PC-3 (cell line): ENCODE results near the gene SLC24A3. TPM values are rescaled to one million over a fixed set of nuclear protein-coding genes. Genes with fewer than 3 reads are reported as not detected.

ENCODE experiments used
- ATAC-seq: fragments of 200-7000 bp; cut with Tn5 transposase; 2 replicates; pipeline ENCODE4 v1.9.1; 2020; ENCODE audit warnings: mild to moderate bottlenecking, moderate library complexity
- BruUV-seq: library from RNA; stranded (reverse); fragments of 400-500 nt; replicated peaks from 2 replicates; lab custom pipeline; 2021; lab: Mats Ljungman, UMichigan
- CTCF ChIA-PET: fragments of 300-600 bp; sonication (Branson Sonifier 250); formaldehyde crosslinking; loops from one replicate; lab custom pipeline; 2022; ENCODE audit warnings: antibody characterized with exemption; lab: Charles Lee
- POLR2A ChIA-PET: fragments of 300-600 bp; sonication (Branson Sonifier 250); formaldehyde crosslinking; loops from one replicate; lab custom pipeline; 2022; ENCODE audit warnings: antibody characterized with exemption; ENCODE audit not compliant: unreplicated experiment; lab: Charles Lee
- DNase-seq: peaks from one replicate; pipeline ENCODE4 v3.0.0-alpha.2; 2015
- H2AFZ ChIP-seq: fragments of 300-600 bp; sonication (generic); 2 replicates; pipeline ENCODE4 v1.6.0; 2016; ENCODE audit warnings: antibody characterized with exemption, low read length
- H3F3A ChIP-seq: fragments of 300-600 bp; sonication (generic); one replicate; pipeline ENCODE4 v1.6.0; 2017; ENCODE audit warnings: antibody characterized with exemption, low read length, control low read depth, mild to moderate bottlenecking; ENCODE audit not compliant: unreplicated experiment
- H3K27ac ChIP-seq: fragments of 300-600 bp; sonication (generic); 2 replicates; pipeline ENCODE4 v1.5.1; 2016; ENCODE audit warnings: mild to moderate bottlenecking, low read length
- H3K27me3 ChIP-seq: fragments of 300-600 bp; sonication (generic); 2 replicates; pipeline ENCODE4 v1.6.1; 2016; ENCODE audit warnings: low read length, mixed read lengths
- H3K36me3 ChIP-seq: fragments of 300-600 bp; sonication (generic); 2 replicates; pipeline ENCODE4 v1.6.1; 2016; ENCODE audit warnings: low read depth, mixed run types, low read length, mixed read lengths
- H3K4me1 ChIP-seq: fragments of 300-600 bp; sonication (generic); 2 replicates; pipeline ENCODE4 v1.5.1; 2016; ENCODE audit warnings: low read length; ENCODE audit not compliant: insufficient read depth
- H3K4me2 ChIP-seq: fragments of 300-600 bp; sonication (generic); 2 replicates; pipeline ENCODE4 v1.6.0; 2016; ENCODE audit warnings: low read length
- H3K4me3 ChIP-seq: fragments of 300-600 bp; sonication (generic); 2 replicates; pipeline ENCODE4 v1.5.1; 2016; ENCODE audit warnings: mild to moderate bottlenecking, low read length, mixed read lengths
- H3K79me2 ChIP-seq: fragments of 300-600 bp; sonication (generic); 2 replicates; pipeline ENCODE4 v1.6.1; 2017; ENCODE audit warnings: low read length, mixed read lengths
- H3K9ac ChIP-seq: fragments of 300-600 bp; sonication (generic); 2 replicates; pipeline ENCODE4 v1.6.0; 2016; ENCODE audit warnings: mild to moderate bottlenecking, low read length
- H3K9me2 ChIP-seq: fragments of 300-600 bp; sonication (generic); replicated peaks from 2 replicates; pipeline ENCODE4 v1.6.1; 2016; ENCODE audit warnings: mixed run types, low read length, mixed read lengths
- H3K9me3 ChIP-seq: fragments of 300-600 bp; sonication (generic); 2 replicates; pipeline ENCODE4 v1.6.1; 2016; ENCODE audit warnings: low read length, mixed read lengths
- H4K20me1 ChIP-seq: fragments of 300-600 bp; sonication (generic); 2 replicates; pipeline ENCODE4 v1.6.1; 2016; ENCODE audit warnings: low read length, mixed read lengths
- CTCF ChIP-seq: fragments of 300-600 bp; sonication (generic); conservative IDR thresholded peaks from 2 replicates; pipeline ENCODE4 v1.5.1; 2017; ENCODE audit warnings: antibody characterized with exemption, low read depth, mild to moderate bottlenecking, low read length
- EZH2 ChIP-seq: fragments of 300-600 bp; sonication (generic); IDR thresholded peaks from one replicate; pipeline ENCODE4 v1.6.1; 2017; ENCODE audit warnings: antibody characterized with exemption, mild to moderate bottlenecking, low read length; ENCODE audit not compliant: unreplicated experiment
- EZH2phosphoT487 ChIP-seq: fragments of 300-600 bp; sonication (generic); IDR thresholded peaks from 2 replicates; pipeline ENCODE4 v1.6.1; 2018; ENCODE audit warnings: mild to moderate bottlenecking, antibody characterized with exemption, low read length, borderline replicate concordance
- intact Hi-C: fragments of 100-400 bp; cut with micrococcal nuclease; formaldehyde crosslinking; loops from 2 replicates; pipeline ENCODE4 v1.9.0; 2023
- total RNA-seq: library from RNA; depleted of rRNA; stranded (reverse); fragments of >200 nt; gene quantifications from 2 replicates; pipeline ENCODE4 v1.2.3, GENCODE V29; 2014

The SLC24A3 gene
- total RNA-seq, 1 experiment from 2014 or later = 0.11 TPM

GRCh38 chr20:19374216-19374615 lies 161.8 kb downstream of the SLC24A3 start:
- Histone ChIP-seq H3K36me3 (no peaks in the 10 kb centered on the region), H3K27ac (no peak overlapping the region), H3K9me2 (no peaks in the 10 kb centered on the region), H3K79me2 (no peaks in the 10 kb centered on the region), H3K4me2 (no peak overlapping the region), H3K4me3 (no peak overlapping the region), H2AFZ (no peak overlapping the region), H3K27me3 (peaks cover 78% of the 10 kb centered on the region), H3K9ac (no peak overlapping the region), H3K4me1 (no peaks in the 10 kb centered on the region), H3K9me3 (no peaks in the 10 kb centered on the region), H4K20me1 (no peaks in the 10 kb centered on the region), H3F3A (no peaks in the 10 kb centered on the region)
- ChIA-PET POLR2A (no interaction called here), CTCF (no interaction called here)
- no TSS peak for BruUV-seq
- intact Hi-C loops = no loop called here
- TF ChIP-seq CTCF (no peak), EZH2 (no peak), EZH2phosphoT487 (no peak)
- ATAC-seq (no peak), DNase-seq (no peak)

- CTCF ChIA-PET = no interaction called here
- no peaks in the 10 kb centered on the region for H3K79me2 ChIP-seq
- H3K27ac ChIP-seq = no peak overlapping the region
- H3K9me2 ChIP-seq = no peaks in the 10 kb centered on the region
- H3F3A ChIP-seq = no peaks in the 10 kb centered on the region
- no peak overlapping the region for H3K9ac ChIP-seq
- no peaks in the 10 kb centered on the region for H4K20me1 ChIP-seq
- BruUV-seq = no TSS peak
- POLR2A ChIA-PET = no interaction called here
- no peaks in the 10 kb centered on the region for H3K4me1 ChIP-seq
- no peak overlapping the region for H3K4me3 ChIP-seq
- H3K36me3 ChIP-seq = no peaks in the 10 kb centered on the region
- no peak for TF ChIP-seq CTCF
- no peak for TF ChIP-seq EZH2phosphoT487
- no peak overlapping the region for H3K4me2 ChIP-seq
- H3K27me3 ChIP-seq = peaks cover 76% of the 10 kb centered on the region
- no peaks in the 10 kb centered on the region for H3K9me3 ChIP-seq
- intact Hi-C loops = no loop called here
- no peak overlapping the region for H2AFZ ChIP-seq
- ATAC-seq (no peak), DNase-seq (no peak)
These were observed 163.0 kb downstream of the SLC24A3 start for GRCh38 chr20:19375395-19375794.

GRCh38 chr20:19375801-19376200 lies 163.4 kb downstream of the SLC24A3 start:
- H3K27me3 ChIP-seq = peaks cover 72% of the 10 kb centered on the region
- H3K36me3 ChIP-seq = no peaks in the 10 kb centered on the region
- no peaks in the 10 kb centered on the region for H3F3A ChIP-seq
- CTCF ChIA-PET = no interaction called here
- no peak overlapping the region for H3K27ac ChIP-seq
- no peaks in the 10 kb centered on the region for H3K9me2 ChIP-seq
- POLR2A ChIA-PET = no interaction called here
- H3K9me3 ChIP-seq = no peaks in the 10 kb centered on the region
- no peak overlapping the region for H3K4me3 ChIP-seq
- ATAC-seq (no peak), DNase-seq (no peak)
- no peak overlapping the region for H3K9ac ChIP-seq
- no peaks in the 10 kb centered on the region for H4K20me1 ChIP-seq
- H3K79me2 ChIP-seq = no peaks in the 10 kb centered on the region
- TF ChIP-seq EZH2 (no peak), EZH2phosphoT487 (no peak), CTCF (no peak)
- no peak overlapping the region for H2AFZ ChIP-seq
- H3K4me1 ChIP-seq = no peaks in the 10 kb centered on the region
- no TSS peak for BruUV-seq
- H3K4me2 ChIP-seq = no peak overlapping the region
- intact Hi-C loops = no loop called here
